Loucy (cell line): ENCODE data around the gene SPOCK2.

Experiments used
- H2AFZ ChIP-seq: fragments of 200-600 bp; sonication (generic); 2 replicates; pipeline ENCODE4 v1.6.0; 2016; ENCODE audit warnings: antibody characterized with exemption, mild to moderate bottlenecking, low read length, moderate library complexity
- H3F3A ChIP-seq: fragments of 200-600 bp; 2 replicates; pipeline ENCODE4 v1.6.0; 2016; ENCODE audit warnings: antibody characterized with exemption, low read depth, mild to moderate bottlenecking
- H3K27me3 ChIP-seq: fragments of 200-600 bp; sonication (generic); 2 replicates; pipeline ENCODE4 v1.6.1; 2014; ENCODE audit warnings: low read length, mild to moderate bottlenecking; ENCODE audit not compliant: insufficient read depth, poor library complexity, severe bottlenecking
- H3K36me3 ChIP-seq: fragments of 200-600 bp; sonication (generic); 2 replicates; pipeline ENCODE4 v1.6.1; 2016; ENCODE audit warnings: low read length; ENCODE audit not compliant: insufficient read depth
- H3K4me1 ChIP-seq: fragments of 200-600 bp; sonication (generic); 2 replicates; pipeline ENCODE4 v1.5.1; 2014; ENCODE audit warnings: low read length, mild to moderate bottlenecking; ENCODE audit not compliant: insufficient read depth, poor library complexity, severe bottlenecking
- H3K4me2 ChIP-seq: fragments of 200-600 bp; sonication (generic); 2 replicates; pipeline ENCODE4 v1.6.0; 2014; ENCODE audit warnings: antibody characterized with exemption, low read length, low read depth, mild to moderate bottlenecking; ENCODE audit not compliant: poor library complexity, severe bottlenecking
- H3K4me3 ChIP-seq: fragments of 200-600 bp; sonication (generic); 2 replicates; pipeline ENCODE4 v1.5.1; 2014; ENCODE audit warnings: low read length, mild to moderate bottlenecking, mixed read lengths; ENCODE audit not compliant: poor library complexity, severe bottlenecking
- H3K79me2 ChIP-seq: fragments of 200-600 bp; sonication (generic); 2 replicates; pipeline ENCODE4 v1.6.1; 2014; ENCODE audit warnings: low read length; ENCODE audit not compliant: insufficient read depth
- H3K9ac ChIP-seq: fragments of 200-600 bp; sonication (generic); 2 replicates; pipeline ENCODE4 v1.6.0; 2014; ENCODE audit warnings: mild to moderate bottlenecking, low read depth, low read length, moderate library complexity; ENCODE audit not compliant: poor library complexity, severe bottlenecking
- H3K9me2 ChIP-seq: fragments of 200-600 bp; sonication (generic); replicated peaks from 2 replicates; pipeline ENCODE4 v1.6.1; 2016; ENCODE audit warnings: low read depth, low read length, mixed read lengths
- H3K9me3 ChIP-seq: fragments of 200-600 bp; sonication (generic); 2 replicates; pipeline ENCODE4 v1.6.1; 2014; ENCODE audit warnings: mild to moderate bottlenecking, antibody characterized with exemption, low read length, low read depth; ENCODE audit not compliant: insufficient read depth
- H4K20me1 ChIP-seq: fragments of 200-600 bp; sonication (generic); 2 replicates; pipeline ENCODE4 v1.6.0; 2014; ENCODE audit warnings: antibody characterized with exemption, low read length, mild to moderate bottlenecking; ENCODE audit not compliant: insufficient read depth, poor library complexity, severe bottlenecking
- EZH2phosphoT487 ChIP-seq: fragments of 200-600 bp; IDR thresholded peaks from 2 replicates; pipeline ENCODE4 v1.6.1; 2018; ENCODE audit warnings: antibody characterized with exemption, mild to moderate bottlenecking, moderate library complexity, borderline replicate concordance
- TF ChIP-seq, protein P1 (sequence below): fragments of 200-600 bp; sonication (generic); conservative IDR thresholded peaks from 2 replicates; pipeline ENCODE4 v1.5.1; 2014; ENCODE audit warnings: mild to moderate bottlenecking, antibody characterized with exemption, low read length

SPOCK2 gene

DNA sequence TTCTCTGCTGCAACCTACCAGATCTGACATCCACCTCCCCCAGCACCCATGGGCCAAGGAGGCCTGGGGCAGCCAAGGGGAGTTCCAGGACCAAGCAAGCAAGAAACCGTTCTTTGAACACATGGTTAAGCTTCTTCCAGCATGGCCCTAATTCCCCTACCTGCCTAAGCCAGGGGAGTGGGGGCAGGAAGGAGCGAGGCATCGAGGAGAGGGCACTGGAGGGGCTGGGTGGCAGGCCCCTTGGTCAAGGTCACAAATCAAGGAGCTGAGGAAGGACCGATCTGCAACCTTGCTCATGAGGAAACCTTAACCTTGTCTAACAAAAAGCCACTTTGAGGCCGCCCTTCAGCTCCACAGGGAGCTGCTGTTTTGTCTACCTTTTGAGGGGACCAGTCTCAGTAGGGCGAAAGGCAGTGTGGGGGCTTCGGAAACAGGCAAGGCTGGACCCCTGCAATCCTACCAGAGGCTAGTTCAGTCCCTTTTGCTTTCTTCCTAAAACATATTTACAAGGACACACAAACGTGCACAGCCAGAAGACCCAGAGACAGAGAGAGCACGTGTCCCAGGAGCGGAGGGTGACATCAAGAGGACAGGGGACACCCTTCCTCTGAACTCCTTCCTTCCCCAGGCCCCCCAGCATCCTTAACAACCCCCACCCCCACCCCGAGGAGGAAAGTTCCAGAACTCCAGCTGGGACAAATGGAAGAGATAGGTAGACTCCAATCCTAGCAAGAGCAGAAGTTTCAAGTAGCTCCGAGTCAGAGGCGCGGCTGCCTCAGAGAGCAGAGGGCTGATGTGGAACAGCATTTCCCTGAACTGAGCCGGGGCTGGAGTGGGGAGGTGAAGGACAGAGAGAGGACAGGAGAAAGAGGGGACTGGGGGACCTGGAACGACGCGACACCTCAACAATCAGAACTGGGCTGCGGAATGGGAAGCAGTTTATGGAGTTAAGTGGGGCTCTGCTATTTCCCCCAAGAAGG lies 28.2 kb downstream of the SPOCK2 start:
- Histone ChIP-seq H3K9me3 (no peaks in the 10 kb centered on the region), H3K79me2 (no peaks in the 10 kb centered on the region), H2AFZ (no peak overlapping the region)

DNA sequence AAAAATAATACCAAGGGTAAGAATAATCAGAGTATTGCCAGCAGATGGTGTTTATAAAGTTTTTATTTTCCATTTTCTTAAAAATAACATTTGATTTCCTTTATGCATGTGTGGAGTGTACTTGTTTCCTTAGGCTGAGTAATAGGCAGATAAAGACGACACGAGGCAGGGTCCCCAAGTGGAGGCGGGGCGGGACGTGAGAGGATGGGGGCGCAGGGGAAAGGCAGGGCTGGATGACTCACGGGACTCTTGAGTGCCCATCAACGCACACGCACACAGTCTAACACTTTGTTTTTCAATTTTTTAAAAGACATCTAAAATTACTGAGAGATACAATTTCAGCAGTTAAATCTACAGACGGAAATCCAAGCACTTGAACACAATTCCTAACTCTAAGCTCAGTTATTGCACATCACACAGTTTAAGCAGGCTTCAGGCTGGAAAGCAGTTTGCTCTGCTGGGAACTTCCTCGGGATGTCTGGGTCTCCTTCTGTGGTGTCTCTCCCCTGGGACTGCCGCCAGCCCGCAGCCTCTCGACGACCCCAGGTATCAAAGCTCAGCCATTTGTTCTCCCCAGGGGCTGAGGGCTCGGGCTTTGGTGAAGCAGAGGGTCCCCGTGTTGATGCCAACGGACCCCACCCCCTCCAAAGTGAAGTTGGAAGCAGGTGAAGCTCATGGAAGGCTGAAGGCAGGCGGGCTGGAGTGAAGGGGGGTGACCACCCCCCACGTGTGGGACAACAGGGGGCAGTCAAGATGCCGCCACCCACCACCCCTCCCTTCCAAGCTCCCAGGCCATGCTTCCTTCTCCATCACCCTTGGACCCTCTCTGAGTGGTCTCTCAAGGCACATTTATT lies 29.1 kb downstream of the SPOCK2 start:
- no peaks in the 10 kb centered on the region; the same call in 1 of the 2 replicates for H3K36me3 ChIP-seq
- no peaks in the 10 kb centered on the region for H3K79me2 ChIP-seq
- H3K27me3 ChIP-seq: no peaks in the 10 kb centered on the region
- H4K20me1 ChIP-seq: no peaks in the 10 kb centered on the region
- H3K4me3 ChIP-seq: no peak overlapping the region
- H2AFZ ChIP-seq: no peak overlapping the region
- no peak overlapping the region for H3K9ac ChIP-seq
- H3K4me1 ChIP-seq: no peaks in the 10 kb centered on the region
- TF ChIP-seq, protein P1, sequence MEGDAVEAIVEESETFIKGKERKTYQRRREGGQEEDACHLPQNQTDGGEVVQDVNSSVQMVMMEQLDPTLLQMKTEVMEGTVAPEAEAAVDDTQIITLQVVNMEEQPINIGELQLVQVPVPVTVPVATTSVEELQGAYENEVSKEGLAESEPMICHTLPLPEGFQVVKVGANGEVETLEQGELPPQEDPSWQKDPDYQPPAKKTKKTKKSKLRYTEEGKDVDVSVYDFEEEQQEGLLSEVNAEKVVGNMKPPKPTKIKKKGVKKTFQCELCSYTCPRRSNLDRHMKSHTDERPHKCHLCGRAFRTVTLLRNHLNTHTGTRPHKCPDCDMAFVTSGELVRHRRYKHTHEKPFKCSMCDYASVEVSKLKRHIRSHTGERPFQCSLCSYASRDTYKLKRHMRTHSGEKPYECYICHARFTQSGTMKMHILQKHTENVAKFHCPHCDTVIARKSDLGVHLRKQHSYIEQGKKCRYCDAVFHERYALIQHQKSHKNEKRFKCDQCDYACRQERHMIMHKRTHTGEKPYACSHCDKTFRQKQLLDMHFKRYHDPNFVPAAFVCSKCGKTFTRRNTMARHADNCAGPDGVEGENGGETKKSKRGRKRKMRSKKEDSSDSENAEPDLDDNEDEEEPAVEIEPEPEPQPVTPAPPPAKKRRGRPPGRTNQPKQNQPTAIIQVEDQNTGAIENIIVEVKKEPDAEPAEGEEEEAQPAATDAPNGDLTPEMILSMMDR: no peak
- TF ChIP-seq EZH2phosphoT487: no peak
- H3K9me3 ChIP-seq: no peaks in the 10 kb centered on the region
- H3K4me2 ChIP-seq: no peak overlapping the region
- no peaks in the 10 kb centered on the region for H3K9me2 ChIP-seq
- no peaks in the 10 kb centered on the region for H3F3A ChIP-seq

More for the DNA sequence above, 28.2 kb downstream of the SPOCK2 start:
- H3K27me3 ChIP-seq: no peaks in the 10 kb centered on the region
- no peaks in the 10 kb centered on the region for H3K9me2 ChIP-seq
- H3F3A ChIP-seq: no peaks in the 10 kb centered on the region
- no peaks in the 10 kb centered on the region for H4K20me1 ChIP-seq
- H3K9ac ChIP-seq: no peak overlapping the region
- H3K4me2 ChIP-seq: no peak overlapping the region
- TF ChIP-seq, protein P1: no peak
- TF ChIP-seq EZH2phosphoT487: no peak
- no peaks in the 10 kb centered on the region for H3K4me1 ChIP-seq
- no peak overlapping the region for H3K4me3 ChIP-seq
- no peaks in the 10 kb centered on the region; the same call in 1 of the 2 replicates for H3K36me3 ChIP-seq

DNA sequence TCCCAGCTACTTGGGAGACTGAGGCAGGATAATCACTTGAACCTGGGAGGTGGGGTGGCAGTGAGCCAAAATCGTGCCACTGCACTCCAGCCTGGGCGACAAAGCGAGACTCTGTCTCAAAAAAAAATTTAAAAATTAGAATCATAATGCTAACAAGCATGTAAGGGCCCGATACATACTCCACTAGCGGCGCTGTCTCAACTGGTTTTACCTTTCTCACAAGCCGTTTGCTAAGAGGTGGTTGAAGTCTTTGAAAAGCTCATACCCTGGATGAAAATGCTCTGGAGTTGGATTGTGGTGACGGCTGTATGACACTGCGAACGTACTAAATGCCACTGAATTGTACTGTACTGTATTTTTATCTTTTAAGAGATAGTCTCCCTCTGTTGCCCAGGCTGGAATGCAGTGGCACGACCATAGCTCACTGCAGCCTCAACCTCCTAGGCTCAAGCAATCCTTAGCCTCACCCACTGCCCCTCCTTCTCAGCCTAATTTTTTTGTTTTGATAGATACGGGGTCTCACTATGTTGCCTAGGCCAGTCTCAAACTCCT lies 29.9 kb downstream of the SPOCK2 start:
- Histone ChIP-seq H3K9me2 (no peaks in the 10 kb centered on the region), H3K9ac (no peak overlapping the region), H3K4me1 (no peaks in the 10 kb centered on the region), H3K36me3 (no peaks in the 10 kb centered on the region; the same call in 1 of the 2 replicates), H2AFZ (no peak overlapping the region), H3K27me3 (no peaks in the 10 kb centered on the region), H4K20me1 (no peaks in the 10 kb centered on the region), H3F3A (no peaks in the 10 kb centered on the region), H3K4me3 (no peak overlapping the region), H3K4me2 (no peak overlapping the region), H3K9me3 (no peaks in the 10 kb centered on the region), H3K79me2 (no peaks in the 10 kb centered on the region)
- TF ChIP-seq, protein P1: no peak
- TF ChIP-seq EZH2phosphoT487: no peak
